HCT116 (cell line): ENCODE results near the gene RNF166. TPM values are rescaled to one million over a fixed set of nuclear protein-coding genes. Genes with fewer than 3 reads are reported as not detected.

Experiments used
- ATAC-seq: fragments of 200-7000 bp; cut with Tn5 transposase; 2 replicates; pipeline ENCODE4 v1.9.1; 2020; ENCODE audit warnings: mild to moderate bottlenecking, moderate library complexity
- BruUV-seq: library from RNA; stranded (reverse); fragments of 400-500 nt; replicated peaks from 2 replicates; lab custom pipeline; 2021; lab: Mats Ljungman, UMichigan
- CTCF ChIA-PET: fragments of 300-600 bp; sonication (Branson Sonifier 250); formaldehyde crosslinking; loops from one replicate; lab custom pipeline; 2021; ENCODE audit warnings: antibody characterized with exemption; lab: Charles Lee
- POLR2A ChIA-PET: fragments of 300-600, 350-600 bp; sonication (Branson Sonifier 250); formaldehyde crosslinking; loops from one replicate; lab custom pipeline; 2021; ENCODE audit warnings: antibody characterized with exemption; lab: Charles Lee
- RAD21 ChIA-PET, 2 experiments: fragments of 300-600 bp; sonication (Branson Sonifier 250); formaldehyde crosslinking; loops; one replicate each; lab custom pipeline; 2023; ENCODE audit warnings: low total read pairs in 2 of 2; ENCODE audit not compliant: uncharacterized antibody in 2 of 2, unreplicated experiment in 2 of 2, low non-redundant PET in 1 of 2; lab: Charles Lee
- DNase-seq: peaks from one replicate; pipeline ENCODE4 v3.0.0-alpha.2; 2010; ENCODE audit warnings: low read depth, low spot score
- H2AFZ ChIP-seq: fragments of 200-600 bp; shearing (Covaris generic), sonication (generic); 2 replicates; pipeline ENCODE4 v1.6.1; 2017; ENCODE audit warnings: low read depth, mixed run types, mixed read lengths, antibody characterized with exemption, low read length; ENCODE audit not compliant: poor library complexity, severe bottlenecking
- H3K27ac ChIP-seq: 2 replicates; pipeline ENCODE4 v1.5.1; 2012; ENCODE audit warnings: low read depth, low read length
- H3K27me3 ChIP-seq: fragments of 200-600 bp; sonication (generic); 2 replicates; pipeline ENCODE4 v1.6.1; 2016; ENCODE audit warnings: mixed run types, low read length, mixed read lengths; ENCODE audit not compliant: insufficient read depth
- H3K36me3 ChIP-seq, 2 experiments: fragments of 200-500 bp in 1 of 2; fragments of 200-600 bp in 1 of 2; sonication (Bioruptor generic) in 1 of 2; sonication (generic) in 1 of 2; 2 replicates each; pipeline versions ENCODE4 v1.5.1 to v1.6.1; 2014 to 2016; ENCODE audit warnings: low read length in 2 of 2, inconsistent platforms in 1 of 2, mixed read lengths in 1 of 2, mixed run types in 1 of 2; ENCODE audit not compliant: insufficient read depth in 2 of 2, control insufficient read depth in 1 of 2
- H3K4me1 ChIP-seq, 2 experiments: fragments of 200-600 bp in 1 of 2; sonication (generic) in 1 of 2; 2 replicates each; pipeline versions ENCODE4 v1.5.1 to v1.6.1; 2012 to 2017; ENCODE audit warnings: low read length in 2 of 2, inconsistent platforms in 1 of 2, mild to moderate bottlenecking in 1 of 2, mixed read lengths in 1 of 2, mixed run types in 1 of 2, moderate library complexity in 1 of 2; ENCODE audit not compliant: insufficient read depth in 2 of 2, control insufficient read depth in 1 of 2
- H3K4me2 ChIP-seq: fragments of 200-600 bp; sonication (generic); 2 replicates; pipeline ENCODE4 v1.6.1; 2017; ENCODE audit warnings: mixed run types, low read length, mixed read lengths
- H3K4me3 ChIP-seq, 2 experiments: fragments of 200-600 bp in 1 of 2; sonication (generic) in 1 of 2; replicated peaks in 1 of 2; 2 replicates each; pipeline ENCODE4 v1.5.1; 2011 to 2016; ENCODE audit warnings: low read length in 2 of 2, control low read depth in 1 of 2, low read depth in 1 of 2, mild to moderate bottlenecking in 1 of 2, mixed read lengths in 1 of 2, mixed run types in 1 of 2
- H3K79me2 ChIP-seq: fragments of 200-600 bp; sonication (generic); 2 replicates; pipeline ENCODE4 v1.6.1; 2017; ENCODE audit warnings: mild to moderate bottlenecking, mixed run types, low read length, moderate library complexity, mixed read lengths; ENCODE audit not compliant: insufficient read depth
- H3K9ac ChIP-seq: fragments of 200-600 bp; sonication (generic); 2 replicates; pipeline ENCODE4 v1.6.1; 2016; ENCODE audit warnings: low read length, mixed read lengths
- H3K9me2 ChIP-seq: fragments of 200-600 bp; sonication (generic), shearing (Covaris generic); 2 replicates; pipeline ENCODE4 v1.6.1; 2017; ENCODE audit warnings: mixed run types, mild to moderate bottlenecking, moderate library complexity; ENCODE audit not compliant: insufficient read depth
- H3K9me3 ChIP-seq, 2 experiments: fragments of 200-500 bp in 1 of 2; fragments of 200-600 bp in 1 of 2; sonication (Bioruptor generic) in 1 of 2; sonication (generic) in 1 of 2; 2 replicates each; pipeline ENCODE4 v1.6.1; 2014 to 2017; ENCODE audit warnings: low read length in 2 of 2, mixed read lengths in 2 of 2, inconsistent platforms in 1 of 2, low read depth in 1 of 2, mild to moderate bottlenecking in 1 of 2, mixed run types in 1 of 2, moderate library complexity in 1 of 2; ENCODE audit not compliant: control insufficient read depth in 1 of 2, insufficient read depth in 1 of 2
- H4K20me1 ChIP-seq: fragments of 200-600 bp; sonication (generic), shearing (Covaris generic); 2 replicates; pipeline ENCODE4 v1.6.1; 2017; ENCODE audit warnings: mixed run types, mild to moderate bottlenecking, moderate library complexity; ENCODE audit not compliant: insufficient read depth
- ATF3 ChIP-seq: IDR thresholded peaks from 2 replicates; pipeline ENCODE4 v1.6.1; 2012
- CBX3 ChIP-seq: IDR thresholded peaks from 2 replicates; pipeline ENCODE4 v1.6.1; 2012; ENCODE audit warnings: low read depth
- EGR1 ChIP-seq: IDR thresholded peaks from 2 replicates; pipeline ENCODE4 v1.6.1; 2012; ENCODE audit warnings: low read depth
- EZH2 ChIP-seq: fragments of 200-600 bp; sonication (generic); IDR thresholded peaks from 2 replicates; pipeline ENCODE4 v1.6.1; 2017; ENCODE audit warnings: antibody characterized with exemption, mixed run types
- POLR2A ChIP-seq: IDR thresholded peaks from 2 replicates; pipeline ENCODE4 v1.7.0; 2011; ENCODE audit warnings: borderline replicate concordance; ENCODE audit not compliant: insufficient read depth, insufficient read length; ENCODE audit errors: extremely low read depth
- TCF7L2 ChIP-seq: IDR thresholded peaks from 2 replicates; pipeline ENCODE4 v1.7.0; 2011; ENCODE audit warnings: borderline replicate concordance, inconsistent platforms; ENCODE audit not compliant: insufficient read depth, insufficient read length; ENCODE audit errors: extremely low read depth
- YY1 ChIP-seq: IDR thresholded peaks from 2 replicates; pipeline ENCODE4 v1.6.1; 2011; ENCODE audit warnings: low read length, low read depth, moderate library complexity, mild to moderate bottlenecking; ENCODE audit not compliant: insufficient replicate concordance; ENCODE audit errors: extremely low read depth
- ZBTB33 ChIP-seq: IDR thresholded peaks from 2 replicates; pipeline ENCODE4 v1.6.1; 2011; ENCODE audit warnings: mild to moderate bottlenecking, low read length, moderate library complexity; ENCODE audit not compliant: insufficient replicate concordance; ENCODE audit errors: extremely low read depth
- ZFX ChIP-seq: fragments of 450-650 bp; IDR thresholded peaks from 2 replicates; pipeline ENCODE4 v1.6.1; 2017
- ZNF274 ChIP-seq: fragments of 200-500 bp; sonication (Bioruptor generic); IDR thresholded peaks from 2 replicates; pipeline ENCODE4 v1.6.1; 2014; ENCODE audit warnings: mild to moderate bottlenecking, low read depth, low read length, inconsistent platforms
- intact Hi-C: fragments of 100-400 bp; cut with micrococcal nuclease; formaldehyde crosslinking; loops from 2 replicates; pipeline ENCODE4 v1.10.0; 2022
- total RNA-seq: library from RNA; stranded (reverse); gene quantifications from one replicate; pipeline ENCODE4 v1.2.1, GENCODE V29; 2021; ENCODE audit not compliant: unreplicated experiment

The RNF166 gene
- total RNA-seq, 1 experiment from 2014 or later, result 39.4 TPM

- Histone ChIP-seq H3K9me3 (no peaks in the 10 kb centered on the region), H3K9ac (no peak overlapping the region), H3K27me3 (no peaks in the 10 kb centered on the region), H4K20me1 (no peaks in the 10 kb centered on the region), H2AFZ (no peak overlapping the region), H3K9me2 (no peaks in the 10 kb centered on the region), H3K4me1 (peaks cover 25 to 38% of the 10 kb centered on the region in 2 experiments), H3K4me3 (no peak overlapping the region), H3K36me3 (no peaks in the 10 kb centered on the region), H3K79me2 (no peaks in the 10 kb centered on the region), H3K27ac (no peak overlapping the region), H3K4me2 (no peak overlapping the region)
- no peak for TF ChIP-seq ATF3
- TF ChIP-seq ZNF274, result no peak
- TF ChIP-seq ZBTB33, result no peak
- TF ChIP-seq CBX3, result no peak
- TF ChIP-seq ZFX, result no peak
- POLR2A ChIA-PET, result no interaction called here
- intact Hi-C loops, result no loop called here
- DNase-seq (no peak), ATAC-seq (no peak)
- RAD21 ChIA-PET, result no interaction called here
- no TSS peak for BruUV-seq
- CTCF ChIA-PET, result interaction anchor here (0.6 to 1.6 kb wide), 3 partner anchors 14 to 99 kb away, joined by 3 to 5 read pairs (median 3); no protein-coding TSS in a partner anchor
Observed at GRCh38 chr16:88687254-88687576, 19.0 kb downstream of the RNF166 start.

GRCh38 chr16:88686439-88687253 lies 19.6 kb downstream of the RNF166 start, which contains the start of gene SNAI3:
Gene SNAI3, minus strand, starts transcription at chr16:88686507. Its CDS starts 101 bp downstream, at chr16:88686406.
- H3K9ac ChIP-seq, result peak within 1 kb of the TSS; percentile 62
- H3K4me2 ChIP-seq, result peak within 1 kb of the TSS; percentile 100
- BruUV-seq, result no TSS peak
- ChIA-PET POLR2A (no interaction called here), CTCF (interaction anchor here (1.2 to 1.6 kb wide), 2 partner anchors 14 to 51 kb away, joined by 3 to 5 read pairs; no protein-coding TSS in a partner anchor), RAD21 (no interaction called here)
- intact Hi-C loops, result no loop called here
- H3K79me2 ChIP-seq, result no peaks in the 10 kb centered on the region
- H3K27me3 ChIP-seq, result no peaks in the 10 kb centered on the region
- ATAC-seq, result peak; percentile 95
- peak; percentile 51 for DNase-seq
- peaks cover 25 to 38% of the 10 kb centered on the region in 2 experiments for H3K4me1 ChIP-seq
- H4K20me1 ChIP-seq, result no peaks in the 10 kb centered on the region
- no peaks in the 10 kb centered on the region for H3K9me3 ChIP-seq
- no peaks in the 10 kb centered on the region for H3K36me3 ChIP-seq
- no peaks in the 10 kb centered on the region for H3K9me2 ChIP-seq
- TF ChIP-seq POLR2A (peak; percentile 43), TCF7L2 (peak; percentile 59), YY1 (no peak), EGR1 (peak; percentile 88), EZH2 (no peak), ZFX (no peak)
- peak within 1 kb of the TSS; percentile 96 for H2AFZ ChIP-seq
- peak within 1 kb of the TSS; percentile 68 to 83 for H3K4me3 ChIP-seq
- peak within 1 kb of the TSS; percentile 25; the same call in 1 of the 2 replicates for H3K27ac ChIP-seq
